HG02943 (cell line): Measurements from ENCODE around the gene SNCG.
"Not testable (repeated sequence)": the region's sequence is repeated elsewhere in the genome, so short reads cannot be mapped to it uniquely, and the experiment has no call there.

ENCODE experiments used
- ATAC-seq: cut with Tn5 transposase; IDR thresholded peaks from one replicate; pipeline ENCODE4 v1.9.1; 2021; ENCODE audit warnings: mild to moderate bottlenecking, low read depth, moderate library complexity; ENCODE audit not compliant: unreplicated experiment

SNCG gene

DNA sequence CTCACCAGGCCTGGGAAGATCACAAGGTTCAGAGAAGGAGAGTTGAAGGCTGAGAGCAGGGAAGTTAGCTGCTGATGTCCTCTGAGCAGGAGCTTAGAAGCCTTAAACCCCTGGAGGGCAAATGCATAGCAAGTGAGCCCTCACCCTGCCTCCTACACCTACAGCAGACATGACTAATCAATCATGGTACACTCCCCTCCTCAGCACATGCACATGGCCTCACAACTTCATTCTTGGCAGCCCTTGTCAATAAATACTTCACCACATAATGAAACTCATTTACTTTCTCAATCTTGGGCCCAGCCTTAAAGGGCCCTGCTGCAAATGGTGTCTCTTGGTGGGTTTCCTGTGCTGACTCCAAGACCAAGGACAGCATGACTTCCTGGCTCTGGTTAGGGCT lies 13.9 kb upstream of the SNCG start:
- no peak for ATAC-seq

DNA sequence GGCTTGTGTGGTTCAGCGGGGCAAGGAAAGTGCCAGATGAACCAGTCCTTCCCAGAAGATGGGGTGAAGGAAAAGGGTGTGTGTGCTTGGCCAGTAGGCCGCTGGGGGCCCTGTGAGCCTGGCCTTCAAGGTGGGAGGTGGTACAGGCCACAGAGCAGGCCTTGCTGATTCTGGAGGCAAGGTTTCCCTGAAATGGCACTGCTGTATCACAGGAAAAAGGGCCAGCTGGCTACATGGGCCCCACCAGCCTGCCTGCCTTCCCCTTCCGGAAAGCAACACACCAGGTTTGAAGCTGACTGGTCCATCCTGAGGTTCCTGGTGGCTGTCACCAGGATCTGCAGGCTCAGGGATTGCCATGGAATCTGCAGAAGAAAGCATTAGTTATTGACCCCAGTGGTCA lies 13.5 kb upstream of the SNCG start:
- ATAC-seq = no peak

- no peak for ATAC-seq
Measured at GRCh38 chr10:86945361-86946212, 12.8 kb upstream of the SNCG start.

DNA sequence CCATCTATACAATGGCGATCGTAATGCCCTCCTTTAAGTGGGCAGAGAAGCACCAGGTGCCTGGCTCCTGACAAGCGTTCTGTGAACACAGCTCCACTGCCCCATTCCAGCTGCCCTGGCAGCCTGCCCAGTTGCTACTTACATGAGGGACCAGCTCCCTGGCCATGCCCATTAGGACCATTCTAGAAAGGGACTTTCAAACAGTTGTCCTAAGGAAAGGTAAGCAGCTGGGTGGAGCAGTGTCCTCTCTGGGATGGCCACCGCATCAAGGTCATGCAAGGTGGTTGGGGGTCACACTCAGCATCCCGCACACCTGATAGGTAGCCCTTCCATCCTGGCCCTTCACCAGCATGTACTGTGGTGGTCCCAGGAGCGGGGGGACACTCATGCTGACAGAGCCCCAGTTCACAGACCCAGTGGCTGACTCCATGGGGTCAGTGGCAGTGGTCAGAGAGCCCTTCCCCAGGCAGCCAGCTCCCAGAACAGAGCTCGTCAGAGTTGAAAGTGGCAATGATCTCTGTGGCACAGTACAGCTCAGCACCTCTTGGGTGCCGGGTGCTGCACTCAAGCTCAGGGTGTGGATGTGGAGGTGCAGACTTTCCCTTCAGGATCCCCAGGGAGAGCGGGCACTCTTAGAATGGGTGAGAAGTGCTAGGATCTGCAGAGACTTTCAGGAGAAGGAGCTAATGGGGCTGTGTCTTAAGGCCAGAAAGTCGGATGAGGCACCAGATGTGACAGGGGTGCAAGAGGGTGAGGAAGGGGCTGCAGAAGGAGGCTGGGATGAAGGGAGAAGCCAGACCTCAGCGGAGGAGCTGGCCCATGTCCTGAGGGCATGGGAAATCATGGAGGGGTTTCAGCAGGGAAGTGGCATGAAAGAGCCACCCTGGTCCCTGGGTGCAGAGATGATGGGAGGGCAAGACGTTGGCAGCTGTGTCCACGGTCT lies 11.9 kb upstream of the SNCG start:
- no peak for ATAC-seq

DNA sequence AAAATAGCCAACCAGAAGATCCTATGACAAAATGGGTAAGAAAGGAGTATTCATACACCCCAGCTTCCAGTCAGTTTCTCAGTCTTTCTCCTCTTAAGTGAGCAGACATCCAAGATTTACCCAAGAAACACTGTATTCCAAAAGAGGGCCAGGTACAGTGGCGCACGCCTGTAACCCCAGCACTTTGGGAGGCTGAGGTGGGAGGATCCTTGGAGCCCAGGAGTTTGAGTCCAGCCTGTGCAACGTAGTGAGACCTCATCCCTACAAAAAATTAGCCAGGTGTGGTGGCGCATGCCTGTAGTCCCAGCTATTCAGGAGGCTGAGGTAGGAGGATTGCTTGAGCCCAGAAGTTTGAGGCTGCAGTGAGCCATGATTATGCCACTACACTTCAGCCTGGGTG lies 10.6 kb upstream of the SNCG start:
- not testable (repeated sequence) for ATAC-seq

DNA sequence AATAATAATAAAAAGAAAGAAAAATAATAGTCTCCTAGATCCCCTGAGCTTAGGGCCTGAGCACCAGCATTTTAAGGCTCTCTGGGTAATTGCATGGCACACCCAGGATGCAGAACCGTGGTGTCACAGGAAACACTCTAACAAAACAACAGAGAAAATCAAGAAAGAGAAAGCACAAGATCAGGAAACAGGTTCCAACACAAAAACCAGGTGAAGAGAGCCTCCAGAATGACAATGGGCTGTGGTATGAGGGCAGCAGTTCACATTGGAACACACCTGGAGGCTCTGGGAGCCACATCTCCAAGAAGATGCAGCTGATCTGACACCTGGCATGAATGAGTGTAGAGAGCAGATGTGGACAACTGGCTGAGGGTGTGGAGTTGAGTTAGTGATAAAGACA lies 8.1 kb upstream of the SNCG start:
- no peak for ATAC-seq

DNA sequence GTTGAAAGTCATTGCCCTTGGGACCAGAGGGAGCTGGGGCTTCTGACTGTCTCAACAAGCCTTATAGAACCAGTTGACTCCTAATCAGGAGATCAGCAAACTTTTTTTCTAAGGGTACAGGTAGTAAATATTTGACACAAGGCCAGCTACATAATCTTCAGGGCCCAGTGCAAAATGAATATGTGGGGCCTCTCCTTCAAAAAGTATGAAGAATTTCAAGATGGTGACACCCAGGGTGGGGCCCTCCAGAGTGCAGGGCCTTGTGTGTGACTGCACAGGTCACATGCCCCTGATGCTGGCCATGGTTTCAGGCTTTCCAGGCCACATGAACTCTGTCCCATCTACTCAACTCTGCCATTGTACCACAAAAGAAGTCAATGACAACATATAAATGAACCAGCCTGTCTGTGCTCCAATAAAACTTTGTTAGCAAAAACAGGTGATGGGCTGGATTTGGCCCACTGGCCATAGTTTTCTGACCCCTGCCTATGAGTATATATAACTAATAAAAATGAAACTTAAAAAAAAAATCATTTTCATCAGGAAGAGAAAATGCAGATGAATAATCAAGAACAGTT lies 7.1 kb upstream of the SNCG start:
- ATAC-seq = no peak

- no peak for ATAC-seq
Measured at GRCh38 chr10:86952106-86952505, 6.3 kb upstream of the SNCG start.

DNA sequence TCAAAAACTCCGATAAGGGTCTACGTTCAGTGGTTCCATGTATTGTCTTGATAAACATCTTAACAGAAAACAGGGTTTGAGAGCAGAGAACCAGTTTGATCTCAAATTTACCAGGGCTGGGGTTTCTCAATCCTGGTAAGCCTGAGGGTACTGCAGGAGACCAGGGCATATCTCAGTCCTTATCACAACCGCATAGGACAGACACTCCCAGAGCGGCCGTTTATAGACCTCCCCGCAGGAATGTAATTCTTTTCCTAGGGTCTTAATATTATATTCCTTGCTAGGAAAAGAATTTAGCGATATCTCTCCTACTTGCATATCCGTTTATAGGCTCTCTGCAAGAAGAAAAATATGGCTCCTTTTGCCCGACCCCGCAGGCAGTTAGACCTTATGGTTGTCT lies 5.7 kb upstream of the SNCG start:
- ATAC-seq = not testable (repeated sequence)

GRCh38 chr10:86953747-86954680 lies 4.4 kb upstream of the SNCG start:
- no peak for ATAC-seq

- no peak for ATAC-seq
Measured at GRCh38 chr10:86954681-86955500, 3.5 kb upstream of the SNCG start.

- no peak for ATAC-seq
Measured at GRCh38 chr10:86955501-86956194, 2.8 kb upstream of the SNCG start.

GRCh38 chr10:86956195-86956847 lies 2.1 kb upstream of the SNCG start:
- no peak for ATAC-seq

DNA sequence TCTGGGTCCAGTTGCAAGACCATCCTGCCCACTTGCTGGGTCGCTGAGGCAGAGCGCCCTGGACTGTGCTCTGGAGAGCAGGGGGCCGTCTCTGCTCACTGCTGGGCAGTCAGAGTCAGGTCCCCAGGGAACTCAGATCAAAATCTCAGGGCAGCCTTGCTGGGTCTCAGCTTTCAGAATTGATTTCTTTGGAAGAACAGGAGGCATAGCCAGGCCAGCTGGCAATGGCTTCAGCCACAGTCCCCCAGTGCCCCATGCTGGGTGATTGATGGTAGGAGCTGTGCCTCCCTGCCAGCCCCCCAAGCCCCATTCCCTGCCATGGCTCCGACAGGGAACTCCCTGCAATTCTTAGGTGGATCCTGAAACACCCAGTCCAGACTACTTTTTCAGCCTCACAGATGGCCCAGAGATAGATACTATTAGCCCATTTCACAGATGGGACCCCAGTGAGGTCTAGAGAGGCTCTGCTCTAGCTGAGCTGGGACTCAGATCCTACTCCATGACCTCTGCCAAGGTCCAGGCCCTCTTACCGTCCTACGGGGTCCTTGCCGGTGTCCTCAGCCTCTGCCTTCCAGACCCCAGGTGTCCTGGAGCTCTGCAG lies 1.5 kb upstream of the SNCG start:
- ATAC-seq = no peak

- ATAC-seq = no peak
Measured at GRCh38 chr10:86957471-86958115, 806 bp upstream of the SNCG start, which contains the start of gene MMRN2. MMRN2 (minus strand) TSS chr10:86957615; CDS start chr10:86957541, 74 bp downstream.

GRCh38 chr10:86958901-86959736 lies 720 bp downstream of the SNCG start:
- ATAC-seq = no peak

GRCh38 chr10:86959737-86960002 lies 1.3 kb downstream of the SNCG start:
- ATAC-seq = no peak
